GM12891 (cell line): ENCODE results near the gene HID1.

Source experiments
- DNase-seq: peaks from one replicate; pipeline ENCODE4 v3.0.0; 2011; ENCODE audit warnings: low spot score; ENCODE audit not compliant: insufficient read length
- FAIRE-seq: peaks from 2 replicates; lab custom pipeline; 2011; peaks lifted over from hg19 to GRCh38; lab: Jason Lieb, UNC
- PAX5 ChIP-seq: IDR thresholded peaks from 2 replicates; pipeline ENCODE4 v1.6.1; 2011; ENCODE audit warnings: low read length, moderate library complexity, mild to moderate bottlenecking; ENCODE audit not compliant: insufficient read depth, severe bottlenecking
- POLR2A ChIP-seq: IDR thresholded peaks from 2 replicates; pipeline ENCODE4 v1.6.1; 2011; ENCODE audit warnings: low read depth, low read length, control low read depth
- POLR2AphosphoS5 ChIP-seq: IDR thresholded peaks from 2 replicates; pipeline ENCODE4 v1.6.1; 2011; ENCODE audit warnings: low read depth, low read length, control low read depth
- POU2F2 ChIP-seq: IDR thresholded peaks from 2 replicates; pipeline ENCODE4 v1.6.1; 2011; ENCODE audit warnings: low read depth, mild to moderate bottlenecking, control low read depth, low read length, moderate library complexity
- SPI1 ChIP-seq: IDR thresholded peaks from 2 replicates; pipeline ENCODE4 v1.6.1; 2011; ENCODE audit warnings: low read depth, low read length, control low read depth
- TAF1 ChIP-seq: IDR thresholded peaks from 2 replicates; pipeline ENCODE4 v1.6.1; 2011; ENCODE audit warnings: low read depth, low read length, control low read depth

HID1 gene

DNA sequence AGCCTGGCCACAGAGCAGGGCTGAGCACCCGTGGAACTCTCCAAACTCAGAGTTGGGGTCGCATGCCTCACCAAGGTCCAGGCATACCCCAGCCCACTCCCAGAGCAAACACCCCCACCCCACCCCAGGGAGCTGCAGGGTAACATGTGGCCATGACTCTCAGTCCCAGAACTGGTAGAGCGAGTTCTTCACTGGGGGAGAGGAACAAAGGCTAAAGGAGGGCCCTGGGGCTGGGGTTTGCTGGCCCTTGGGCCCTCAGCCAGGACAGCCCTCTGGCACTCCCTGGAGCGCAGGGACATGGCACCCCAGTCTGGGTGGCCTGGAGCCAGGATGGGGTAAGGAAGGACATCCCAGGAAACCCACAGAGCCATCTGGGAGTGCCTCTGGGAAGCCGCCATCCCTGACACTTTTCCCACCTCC is 4.2 kb downstream of the HID1 start:
- TF ChIP-seq PAX5: no peak
- FAIRE-seq: no peak
- DNase-seq: no peak

DNA sequence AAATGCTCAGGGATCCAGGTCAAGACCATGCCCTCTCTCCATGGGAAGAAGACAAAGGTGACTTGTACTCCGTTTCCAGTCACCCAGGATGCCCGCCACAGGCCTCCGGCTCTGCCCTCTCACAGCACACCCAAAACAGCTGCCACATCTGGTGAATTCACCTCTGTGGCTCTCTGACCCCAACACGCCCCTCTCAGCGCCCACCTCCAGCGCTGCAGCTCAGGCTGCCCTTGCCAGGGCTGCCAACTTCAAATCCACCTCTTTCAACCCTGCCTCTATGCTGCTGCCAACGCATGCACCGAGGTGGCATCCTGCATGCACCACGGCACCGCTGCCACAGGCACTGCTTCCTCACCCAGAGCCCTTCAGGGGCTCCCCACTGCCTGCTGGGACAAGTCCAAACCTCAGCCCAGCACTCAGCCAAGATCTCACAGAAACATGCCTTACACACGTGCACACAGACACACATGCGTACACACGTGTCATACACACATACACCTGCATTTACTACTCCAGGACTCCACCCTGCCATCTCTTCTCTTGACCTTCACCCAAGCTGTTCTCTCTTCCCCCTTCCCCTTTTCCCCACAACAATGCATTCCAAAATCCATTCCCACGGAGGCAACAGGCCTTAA is 7.5 kb downstream of the HID1 start:
- DNase-seq: no peak
- FAIRE-seq: no peak
- TF ChIP-seq POLR2A (no peak), POLR2AphosphoS5 (no peak), TAF1 (no peak), POU2F2 (no peak), PAX5 (no peak), SPI1 (no peak)

DNA sequence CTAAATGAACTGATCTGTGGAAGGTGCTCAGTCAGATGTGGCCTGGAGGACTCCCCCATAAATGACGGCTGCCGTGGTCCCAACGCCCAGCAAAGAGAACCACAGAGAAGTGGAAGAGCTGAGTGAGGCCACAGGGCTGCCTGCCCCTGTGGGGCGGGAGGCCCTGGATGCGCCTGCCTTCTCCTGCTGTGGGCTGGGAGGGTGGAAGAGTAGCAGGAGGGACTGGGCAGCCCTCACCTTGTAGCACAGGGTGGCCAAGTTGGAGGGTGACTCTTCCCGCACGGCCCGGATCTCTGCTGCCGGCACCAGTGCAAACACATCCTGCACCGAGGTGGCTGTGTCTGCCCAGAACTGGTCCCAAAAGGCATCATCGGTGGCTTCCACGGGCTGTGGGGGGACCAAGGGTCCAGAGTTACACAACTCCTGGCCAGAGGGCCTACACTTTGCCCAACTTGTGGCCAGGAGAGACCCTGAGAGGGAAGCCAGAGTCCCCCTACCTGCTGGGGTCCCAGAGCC is 8.3 kb downstream of the HID1 start:
- no peak for FAIRE-seq
- TF ChIP-seq POLR2A (no peak), SPI1 (no peak), POU2F2 (no peak), PAX5 (no peak), POLR2AphosphoS5 (no peak), TAF1 (no peak)
- DNase-seq: no peak

DNA sequence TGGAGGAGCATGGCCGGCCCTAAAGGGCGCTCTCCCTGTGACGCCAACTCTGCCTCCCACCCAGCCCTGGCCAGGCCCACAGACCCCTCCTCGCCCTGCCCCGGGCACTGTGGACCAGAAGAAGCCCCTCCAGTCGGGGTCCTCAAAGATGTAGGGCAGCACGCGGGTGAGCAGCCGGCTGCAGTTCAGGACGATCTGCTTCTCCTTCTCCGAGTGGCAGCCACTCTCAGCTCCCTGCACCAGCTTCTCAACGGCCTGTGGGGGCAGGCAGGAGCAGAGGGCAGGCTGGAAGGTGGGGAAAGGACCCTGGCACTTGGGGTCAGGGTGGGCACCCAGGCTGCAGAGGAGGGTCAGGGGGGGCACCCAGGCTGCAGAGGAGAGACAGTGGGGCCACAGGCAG is 8.9 kb downstream of the HID1 start:
- no peak for TF ChIP-seq POLR2A
- no peak for TF ChIP-seq POLR2AphosphoS5
- no peak for TF ChIP-seq POU2F2
- TF ChIP-seq TAF1: no peak
- TF ChIP-seq PAX5: no peak
- TF ChIP-seq SPI1: no peak
- no peak for FAIRE-seq
- no peak for DNase-seq

DNA sequence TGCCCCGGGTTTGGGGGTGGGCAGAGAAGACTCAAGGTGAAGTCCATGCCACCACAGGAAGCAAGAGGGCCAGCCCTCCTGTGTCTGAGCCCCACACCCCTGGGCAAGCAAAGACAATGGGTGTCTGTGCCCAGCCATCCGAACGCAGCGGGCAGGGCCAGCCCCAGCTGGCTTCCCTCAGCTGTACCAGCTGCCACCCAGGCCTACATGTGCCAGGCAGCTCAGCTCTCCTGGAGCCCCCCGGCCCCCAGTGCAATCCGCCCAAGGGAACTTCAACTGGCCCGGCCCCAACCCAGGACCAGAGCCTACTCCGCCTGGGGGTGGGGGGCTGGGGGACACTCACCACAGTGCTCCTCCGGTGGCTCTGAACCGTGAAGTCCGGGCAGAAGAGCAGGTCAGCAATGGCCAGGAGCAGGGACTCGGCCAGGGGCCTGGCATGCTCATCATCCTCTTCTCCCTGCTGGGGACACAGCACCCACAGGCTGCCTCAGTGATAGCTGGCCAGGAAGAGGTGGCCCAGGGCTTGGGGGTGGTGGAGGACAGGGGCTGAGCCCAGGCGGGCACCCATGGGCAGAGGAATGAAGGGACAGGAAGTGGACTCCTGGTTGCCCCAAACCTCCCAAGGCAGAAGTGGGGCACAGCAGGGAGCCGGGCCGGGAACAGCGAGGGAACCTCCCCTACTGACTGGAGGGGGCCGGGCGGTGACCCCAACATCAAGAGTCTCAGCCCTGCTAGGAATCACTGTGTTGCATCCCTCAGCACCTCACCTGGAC is 9.8 kb downstream of the HID1 start:
- DNase-seq (no peak), FAIRE-seq (no peak)
- TF ChIP-seq POLR2A (no peak), POU2F2 (no peak), PAX5 (no peak), TAF1 (no peak), SPI1 (no peak), POLR2AphosphoS5 (no peak)

DNA sequence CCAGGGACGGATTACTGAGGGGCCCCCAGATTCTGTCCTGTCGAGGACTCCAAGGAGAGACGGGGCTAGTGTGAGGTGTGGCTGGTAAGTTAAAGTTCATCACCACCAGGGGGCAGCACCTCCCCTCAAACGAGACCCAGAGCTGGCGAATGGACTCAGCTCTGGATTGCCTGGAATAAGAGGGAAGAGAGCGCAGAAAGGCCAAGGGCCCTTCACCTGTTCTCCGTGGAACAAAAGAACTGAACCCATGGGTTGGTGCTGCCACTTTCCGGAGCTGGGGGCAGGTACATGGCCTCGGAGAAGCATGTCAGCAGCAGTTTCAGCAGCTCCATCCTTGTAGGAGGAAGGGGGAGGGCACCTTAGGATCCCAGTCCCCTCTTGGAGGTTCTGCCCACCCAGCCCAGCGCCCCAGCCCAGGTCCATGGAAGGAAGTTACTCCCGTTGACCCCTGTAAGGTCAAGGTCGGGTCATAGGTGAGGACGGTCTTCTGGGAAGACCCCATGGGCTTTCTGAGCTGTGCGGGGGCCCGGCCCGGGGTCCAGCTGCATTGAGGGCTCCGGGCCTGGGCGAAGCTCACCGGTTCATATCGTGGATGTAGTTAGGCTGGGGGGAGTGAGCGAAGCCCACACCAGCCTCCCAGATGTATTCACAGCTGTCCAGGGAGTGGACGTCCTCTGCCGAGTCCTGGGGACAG is 10.8 kb downstream of the HID1 start:
- DNase-seq: peak; percentile 87
- peak; percentile 84 for FAIRE-seq

DNA sequence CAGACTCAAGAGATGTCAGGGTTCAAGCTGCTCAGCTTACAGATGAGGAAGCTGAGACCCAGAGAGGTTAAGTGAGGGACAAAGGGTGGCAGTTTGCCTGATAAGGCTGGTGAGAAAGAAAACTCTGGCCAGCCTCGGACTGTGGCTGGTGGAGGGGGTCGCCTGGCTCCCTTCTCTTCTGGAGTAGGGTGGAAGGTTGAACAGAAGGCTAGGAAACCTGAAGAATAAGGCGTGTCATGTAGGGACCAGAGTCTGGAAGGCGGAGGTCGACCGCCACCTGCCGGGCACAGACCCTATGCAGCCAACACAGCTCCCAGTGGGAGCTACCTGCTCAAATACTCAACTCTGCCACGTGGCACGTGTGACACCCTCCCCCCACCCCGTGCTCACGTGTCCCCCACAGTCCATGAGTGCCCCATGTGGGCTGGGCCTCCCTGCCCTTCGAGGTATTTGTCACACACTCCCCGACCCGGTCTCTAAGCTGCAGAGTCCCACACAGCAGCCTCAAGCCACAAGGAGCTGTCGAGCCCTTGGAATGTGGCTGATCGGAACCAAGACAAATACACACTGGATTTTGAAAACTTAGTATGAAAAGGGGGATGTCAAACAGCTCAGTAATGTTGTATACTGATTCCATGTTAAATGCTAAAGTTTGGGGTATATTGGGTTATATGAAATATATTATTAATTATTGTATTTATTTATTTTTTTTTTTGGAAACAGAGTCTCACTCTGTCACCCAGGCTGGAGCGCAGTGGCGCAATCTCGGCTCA is 11.8 kb downstream of the HID1 start:
- DNase-seq: peak; percentile 63
- TF ChIP-seq POLR2AphosphoS5 (no peak), POLR2A (no peak), TAF1 (no peak), SPI1 (no peak), POU2F2 (no peak), PAX5 (no peak)
- peak; percentile 94 for FAIRE-seq

More for the DNA sequence above, 10.8 kb downstream of the HID1 start:
- TF ChIP-seq POU2F2 (no peak), POLR2AphosphoS5 (no peak), POLR2A (no peak), SPI1 (no peak), TAF1 (no peak), PAX5 (no peak)

DNA sequence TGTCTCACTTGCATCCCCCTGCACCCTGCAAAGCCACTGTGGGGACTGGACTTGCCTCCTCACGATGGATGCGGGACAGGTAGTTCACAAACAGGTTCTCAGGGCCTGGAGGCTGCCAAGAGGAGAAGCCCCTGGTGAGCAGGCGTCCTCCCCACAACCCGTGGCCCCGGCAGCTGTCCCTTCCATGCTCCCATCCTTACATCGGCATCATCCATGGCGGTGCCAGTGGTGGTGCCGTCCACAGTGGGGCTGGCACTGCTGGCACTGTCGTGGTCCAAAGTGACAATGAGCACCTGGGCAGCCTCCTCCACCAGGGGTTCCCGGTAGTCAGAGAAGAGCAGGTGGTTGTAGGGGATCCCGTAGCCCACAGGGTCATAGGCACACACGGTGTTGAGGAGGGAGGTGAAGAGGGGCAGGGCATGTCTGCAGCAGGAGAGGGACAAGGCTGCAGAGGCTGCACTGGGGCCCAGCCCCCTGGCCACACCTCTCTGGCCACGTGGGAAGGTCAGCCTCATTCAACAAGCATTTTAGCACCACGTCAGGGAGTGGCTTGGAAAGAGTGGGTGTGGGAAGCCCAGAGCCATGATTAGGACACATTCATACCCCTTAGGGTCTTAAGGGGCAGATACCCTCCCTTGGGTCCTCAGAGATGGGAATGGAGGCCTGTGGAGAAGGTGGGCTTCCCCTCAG is 12.6 kb downstream of the HID1 start:
- no peak for TF ChIP-seq POLR2AphosphoS5
- no peak for TF ChIP-seq TAF1
- TF ChIP-seq SPI1: no peak
- no peak for DNase-seq
- peak; percentile 31 for FAIRE-seq
